CD4-positive, CD25-positive, alpha-beta regulatory T cell (primary cell): ENCODE results near the gene CPA2. TPM values are rescaled to one million over a fixed set of nuclear protein-coding genes. Genes with fewer than 3 reads are reported as not detected.
A peak's percentile ranks its signal among the peaks of the same experiment; 100 is the strongest.

Experiments used
- ATAC-seq, 2 donors: fragments of 150-1000 bp; cut with Tn5 transposase; one replicate each; pipeline ENCODE4 v1.10.0; 2021; ENCODE audit warnings: low read depth in 2 of 2, moderate number of reproducible peaks in 2 of 2, moderate library complexity in 1 of 2
- DNase-seq, 3 donors: peaks; one replicate each; pipeline versions ENCODE4 v3.0.0 to v3.0.0-alpha.2; 2012 to 2022; ENCODE audit warnings: mixed read lengths in 1 of 3
- H3K27ac ChIP-seq: one replicate; pipeline ENCODE4 v1.7.0; 2013; ENCODE audit warnings: mild to moderate bottlenecking, low read length; ENCODE audit not compliant: insufficient read depth, poor library complexity, severe bottlenecking
- H3K27me3 ChIP-seq: one replicate; pipeline ENCODE4 v1.7.0; 2013; ENCODE audit warnings: low read length; ENCODE audit not compliant: control insufficient read depth, insufficient read depth
- H3K36me3 ChIP-seq: one replicate; pipeline ENCODE4 v1.7.0; 2013; ENCODE audit warnings: mild to moderate bottlenecking, low read length, moderate library complexity; ENCODE audit not compliant: control insufficient read depth, insufficient read depth
- H3K4me1 ChIP-seq: 2 replicates; pipeline ENCODE4 v1.7.0; 2013; ENCODE audit warnings: mild to moderate bottlenecking, low read length; ENCODE audit not compliant: insufficient read depth, control insufficient read depth, poor library complexity, severe bottlenecking
- H3K4me3 ChIP-seq: one replicate; pipeline ENCODE4 v1.7.0; 2013; ENCODE audit warnings: low read depth, mild to moderate bottlenecking, low read length, moderate library complexity
- H3K9me3 ChIP-seq, 2 experiments: 1 replicate in 1 of 2; 2 replicates in 1 of 2; pipeline ENCODE4 v1.7.0; 2013; ENCODE audit warnings: low read length in 2 of 2, mild to moderate bottlenecking in 1 of 2, moderate library complexity in 1 of 2; ENCODE audit not compliant: control insufficient read depth in 2 of 2
- H3K27ac Mint-ChIP-seq, 3 donors: one replicate each; pipeline ENCODE4 v1.8.0; 2020 to 2022; ENCODE audit warnings: mild to moderate bottlenecking in 3 of 3, mixed read lengths in 3 of 3, moderate library complexity in 2 of 3
- H3K27me3 Mint-ChIP-seq: one replicate; pipeline ENCODE4 v1.8.0; 2022; ENCODE audit warnings: mild to moderate bottlenecking, mixed read lengths
- H3K36me3 Mint-ChIP-seq: one replicate; pipeline ENCODE4 v1.8.0; 2020; ENCODE audit warnings: mixed read lengths
- H3K4me1 Mint-ChIP-seq, 4 donors: one replicate each; pipeline ENCODE4 v1.8.0; 2020 to 2022; ENCODE audit warnings: mixed read lengths in 4 of 4, mild to moderate bottlenecking in 1 of 4
- H3K4me3 Mint-ChIP-seq, 4 donors: one replicate each; pipeline ENCODE4 v1.8.0; 2020 to 2022; ENCODE audit warnings: mild to moderate bottlenecking in 4 of 4, mixed read lengths in 4 of 4, moderate library complexity in 3 of 4
- H3K9me3 Mint-ChIP-seq, 7 donors: one replicate each; pipeline ENCODE4 v1.8.0; 2020 to 2022; ENCODE audit warnings: mixed read lengths in 7 of 7, mild to moderate bottlenecking in 3 of 7, moderate library complexity in 2 of 7
- polyA plus RNA-seq, 4 donors: library from polyadenylated mRNA; unstranded; fragments of 300-500 nt; fragmentation: Illumina TruSeq; gene quantifications; one replicate each; pipeline ENCODE4 v1.2.3, GENCODE V29; 2021
- total RNA-seq: library from RNA; stranded (reverse); gene quantifications from one replicate; pipeline ENCODE4 v1.2.3, GENCODE V29; 2022

Gene CPA2
- total and polyA plus RNA-seq, 5 donors from 2014 or later: not detected

GRCh38 chr7:130277763-130278643 lies 11.3 kb downstream of the CPA2 start:
- DNase-seq (no peak), ATAC-seq (no peak)
- H3K27me3 Mint-ChIP-seq: peaks cover 21% of the 10 kb centered on the region
- peaks cover 0 to 12% (median 2%) of the 10 kb centered on the region in 4 donors for H3K4me1 Mint-ChIP-seq
- no peak overlapping the region for H3K27ac ChIP-seq
- no peak overlapping the region for H3K4me3 ChIP-seq
- peak overlapping the region in 1 of 4 donors; percentile 27 for H3K4me3 Mint-ChIP-seq
- H3K27ac Mint-ChIP-seq: no peak overlapping the region
- no peaks in the 10 kb centered on the region for H3K4me1 ChIP-seq
- no peaks in the 10 kb centered on the region for H3K9me3 ChIP-seq
- peaks cover 12% of the 10 kb centered on the region for H3K27me3 ChIP-seq
- H3K36me3 Mint-ChIP-seq: no peaks in the 10 kb centered on the region
- peaks cover 0 to 2% (median 0%) of the 10 kb centered on the region in 7 donors for H3K9me3 Mint-ChIP-seq
- no peaks in the 10 kb centered on the region for H3K36me3 ChIP-seq

GRCh38 chr7:130278860-130279259 lies 12.2 kb downstream of the CPA2 start:
- ATAC-seq: no peak
- DNase-seq: no peak
- no peak overlapping the region for H3K4me3 Mint-ChIP-seq

GRCh38 chr7:130279286-130279685 lies 12.6 kb downstream of the CPA2 start:
- Histone ChIP-seq H3K27me3 (peaks cover 10% of the 10 kb centered on the region), H3K4me3 (no peak overlapping the region), H3K36me3 (no peaks in the 10 kb centered on the region), H3K27ac (no peak overlapping the region), H3K4me1 (no peaks in the 10 kb centered on the region), H3K9me3 (no peaks in the 10 kb centered on the region)
- Mint-ChIP-seq H3K27me3 (peaks cover 18% of the 10 kb centered on the region), H3K4me3 (no peak overlapping the region), H3K27ac (no peak overlapping the region), H3K9me3 (peaks cover 0 to 5% (median 0%) of the 10 kb centered on the region in 7 donors), H3K36me3 (no peaks in the 10 kb centered on the region), H3K4me1 (peaks cover 0 to 7% (median 5%) of the 10 kb centered on the region in 4 donors)
- ATAC-seq (no peak), DNase-seq (no peak)

More at GRCh38 chr7:130278860-130279259, 12.2 kb downstream of the CPA2 start:
- H3K4me1 ChIP-seq: no peaks in the 10 kb centered on the region
- no peak overlapping the region for H3K27ac ChIP-seq
- H3K9me3 ChIP-seq: no peaks in the 10 kb centered on the region
- no peak overlapping the region for H3K4me3 ChIP-seq
- Mint-ChIP-seq H3K27ac (no peak overlapping the region), H3K36me3 (no peaks in the 10 kb centered on the region), H3K4me1 (peaks cover 0 to 7% (median 4%) of the 10 kb centered on the region in 4 donors), H3K27me3 (peaks cover 18% of the 10 kb centered on the region), H3K9me3 (peaks cover 0 to 3% (median 0%) of the 10 kb centered on the region in 7 donors)
- H3K27me3 ChIP-seq: peaks cover 12% of the 10 kb centered on the region
- H3K36me3 ChIP-seq: no peaks in the 10 kb centered on the region

- DNase-seq: no peak
- H3K9me3 Mint-ChIP-seq: peaks cover 0 to 5% (median 0%) of the 10 kb centered on the region in 7 donors
- no peaks in the 10 kb centered on the region for H3K36me3 Mint-ChIP-seq
- peaks cover 0 to 7% (median 5%) of the 10 kb centered on the region in 4 donors for H3K4me1 Mint-ChIP-seq
- H3K4me3 ChIP-seq: no peak overlapping the region
- peaks cover 6% of the 10 kb centered on the region for H3K27me3 ChIP-seq
- H3K36me3 ChIP-seq: no peaks in the 10 kb centered on the region
- no peak overlapping the region for H3K27ac Mint-ChIP-seq
- no peaks in the 10 kb centered on the region for H3K4me1 ChIP-seq
- ATAC-seq: no peak
- H3K27ac ChIP-seq: no peak overlapping the region
- no peaks in the 10 kb centered on the region for H3K9me3 ChIP-seq
- no peak overlapping the region for H3K4me3 Mint-ChIP-seq
- H3K27me3 Mint-ChIP-seq: peaks cover 19% of the 10 kb centered on the region
Measured at GRCh38 chr7:130279906-130280305, 13.2 kb downstream of the CPA2 start.

- no peak overlapping the region for H3K27ac ChIP-seq
- H3K9me3 ChIP-seq: no peaks in the 10 kb centered on the region
- peaks cover 4% of the 10 kb centered on the region for H3K27me3 ChIP-seq
- Mint-ChIP-seq H3K27ac (no peak overlapping the region), H3K9me3 (peaks cover 0 to 5% (median 0%) of the 10 kb centered on the region in 7 donors), H3K36me3 (no peaks in the 10 kb centered on the region), H3K27me3 (peaks cover 18% of the 10 kb centered on the region), H3K4me1 (peaks cover 0 to 7% (median 5%) of the 10 kb centered on the region in 4 donors), H3K4me3 (no peak overlapping the region)
- H3K4me3 ChIP-seq: no peak overlapping the region
- ATAC-seq (no peak), DNase-seq (no peak)
- no peaks in the 10 kb centered on the region for H3K36me3 ChIP-seq
- no peaks in the 10 kb centered on the region for H3K4me1 ChIP-seq
Measured at GRCh38 chr7:130281260-130281659, 14.6 kb downstream of the CPA2 start.

- no peak for ATAC-seq
- H3K27ac Mint-ChIP-seq: no peak overlapping the region
- H3K27ac ChIP-seq: no peak overlapping the region
- peaks cover 0 to 3% (median 0%) of the 10 kb centered on the region in 7 donors for H3K9me3 Mint-ChIP-seq
- H3K27me3 ChIP-seq: no peaks in the 10 kb centered on the region
- H3K4me1 Mint-ChIP-seq: peaks cover 0 to 5% (median 3%) of the 10 kb centered on the region in 4 donors
- H3K36me3 ChIP-seq: no peaks in the 10 kb centered on the region
- H3K27me3 Mint-ChIP-seq: peaks cover 5% of the 10 kb centered on the region
- no peak overlapping the region for H3K4me3 Mint-ChIP-seq
- no peaks in the 10 kb centered on the region for H3K4me1 ChIP-seq
- no peak overlapping the region for H3K4me3 ChIP-seq
- no peaks in the 10 kb centered on the region for H3K9me3 ChIP-seq
- DNase-seq: no peak
- no peaks in the 10 kb centered on the region for H3K36me3 Mint-ChIP-seq
Measured at GRCh38 chr7:130286881-130287280, 20.2 kb downstream of the CPA2 start.

GRCh38 chr7:130288168-130288567 lies 21.5 kb downstream of the CPA2 start:
- Histone ChIP-seq H3K4me3 (no peak overlapping the region), H3K4me1 (no peaks in the 10 kb centered on the region), H3K27ac (no peak overlapping the region), H3K9me3 (no peaks in the 10 kb centered on the region), H3K36me3 (no peaks in the 10 kb centered on the region), H3K27me3 (no peaks in the 10 kb centered on the region)
- no peaks in the 10 kb centered on the region for H3K36me3 Mint-ChIP-seq
- H3K27me3 Mint-ChIP-seq: peaks cover 5% of the 10 kb centered on the region
- H3K9me3 Mint-ChIP-seq: peaks cover 0 to 3% (median 0%) of the 10 kb centered on the region in 7 donors
- ATAC-seq (no peak), DNase-seq (no peak)
- H3K4me1 Mint-ChIP-seq: peaks cover 0 to 5% (median 3%) of the 10 kb centered on the region in 4 donors
- no peak overlapping the region for H3K4me3 Mint-ChIP-seq
- no peak overlapping the region for H3K27ac Mint-ChIP-seq
